GM18502 (cell line): ENCODE data around the gene ITGB1BP1.

ENCODE experiments used
- ATAC-seq: cut with Tn5 transposase; IDR thresholded peaks from one replicate; pipeline ENCODE4 v1.9.1; 2021; ENCODE audit warnings: mild to moderate bottlenecking; ENCODE audit not compliant: unreplicated experiment, poor library complexity

Gene ITGB1BP1

GRCh38 chr2:9355270-9355669, 68.1 kb downstream of the ITGB1BP1 start:
- no peak for ATAC-seq

GRCh38 chr2:9354318-9354717, 69.0 kb downstream of the ITGB1BP1 start:
- no peak for ATAC-seq
